Cardiac muscle cell (in vitro differentiated cells and primary cell): ENCODE results near the gene DYSF. TPM values are rescaled to one million over a fixed set of nuclear protein-coding genes. Genes with fewer than 3 reads are reported as not detected.

Source experiments
- DNase-seq, 2 donors: peaks; one replicate each; pipeline versions ENCODE4 v3.0.0 to v3.0.0-alpha.2; 2010 to 2017; ENCODE audit warnings: low read depth in 1 of 2, low spot score in 1 of 2
- H3K27ac ChIP-seq: fragments of 200-600 bp; sonication (generic); 2 replicates; pipeline ENCODE4 v1.5.1; 2016
- H3K27me3 ChIP-seq: fragments of 200-600 bp; sonication (generic); 2 replicates; pipeline ENCODE4 v1.6.0; 2016; ENCODE audit warnings: control low read depth
- H3K36me3 ChIP-seq: fragments of 200-600 bp; sonication (generic); 2 replicates; pipeline ENCODE4 v1.5.1; 2016; ENCODE audit warnings: control low read depth
- H3K4me1 ChIP-seq: fragments of 200-600 bp; sonication (generic); 2 replicates; pipeline ENCODE4 v1.8.1; 2017; ENCODE audit warnings: low read depth, mild to moderate bottlenecking, mixed run types
- H3K4me3 ChIP-seq: fragments of 200-600 bp; sonication (generic); 2 replicates; pipeline ENCODE4 v1.5.1; 2016; ENCODE audit warnings: mild to moderate bottlenecking
- H3K9me3 ChIP-seq: fragments of 200-600 bp; sonication (generic); 2 replicates; pipeline ENCODE4 v1.5.1; 2017; ENCODE audit warnings: low read depth, mild to moderate bottlenecking, control low read depth
- polyA plus RNA-seq: library from polyadenylated mRNA; unstranded; fragments of >200 nt; fragmentation: Nextera tagmentation; extraction: Ambion mirVana; gene quantifications from 2 replicates; pipeline ENCODE4 v1.2.1, GENCODE V29; 2016
- total RNA-seq: library from RNA; depleted of rRNA; stranded (reverse); fragments of >200 nt; gene quantifications from 2 replicates; pipeline ENCODE4 v1.2.3, GENCODE V29; 2016
- TF ChIP-seq, protein P1 (sequence below): IDR thresholded peaks from 2 replicates; pipeline ENCODE4 v1.5.1; 2012; ENCODE audit warnings: low read depth, mild to moderate bottlenecking, low read length

Gene DYSF
- total and polyA plus RNA-seq, 2 experiments from 2014 or later, result 34.6 to 57.4 TPM

DNA sequence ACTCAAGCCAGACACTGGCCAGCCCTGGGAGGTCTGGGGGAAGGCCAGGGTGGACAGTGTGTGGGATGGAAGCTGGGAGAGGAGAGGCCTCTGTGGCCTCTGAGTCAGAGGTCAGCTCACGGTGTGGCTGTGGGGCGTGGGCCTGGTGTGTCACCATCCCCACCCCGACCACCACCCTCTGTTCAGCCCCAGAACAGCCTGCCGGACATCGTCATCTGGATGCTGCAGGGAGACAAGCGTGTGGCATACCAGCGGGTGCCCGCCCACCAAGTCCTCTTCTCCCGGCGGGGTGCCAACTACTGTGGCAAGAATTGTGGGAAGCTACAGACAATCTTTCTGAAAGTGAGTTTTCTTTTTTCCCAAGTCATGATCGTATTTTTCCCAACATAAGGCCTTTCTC lies 110.5 kb downstream of the DYSF start:
- DNase-seq, result no peak
- TF ChIP-seq, protein P1, sequence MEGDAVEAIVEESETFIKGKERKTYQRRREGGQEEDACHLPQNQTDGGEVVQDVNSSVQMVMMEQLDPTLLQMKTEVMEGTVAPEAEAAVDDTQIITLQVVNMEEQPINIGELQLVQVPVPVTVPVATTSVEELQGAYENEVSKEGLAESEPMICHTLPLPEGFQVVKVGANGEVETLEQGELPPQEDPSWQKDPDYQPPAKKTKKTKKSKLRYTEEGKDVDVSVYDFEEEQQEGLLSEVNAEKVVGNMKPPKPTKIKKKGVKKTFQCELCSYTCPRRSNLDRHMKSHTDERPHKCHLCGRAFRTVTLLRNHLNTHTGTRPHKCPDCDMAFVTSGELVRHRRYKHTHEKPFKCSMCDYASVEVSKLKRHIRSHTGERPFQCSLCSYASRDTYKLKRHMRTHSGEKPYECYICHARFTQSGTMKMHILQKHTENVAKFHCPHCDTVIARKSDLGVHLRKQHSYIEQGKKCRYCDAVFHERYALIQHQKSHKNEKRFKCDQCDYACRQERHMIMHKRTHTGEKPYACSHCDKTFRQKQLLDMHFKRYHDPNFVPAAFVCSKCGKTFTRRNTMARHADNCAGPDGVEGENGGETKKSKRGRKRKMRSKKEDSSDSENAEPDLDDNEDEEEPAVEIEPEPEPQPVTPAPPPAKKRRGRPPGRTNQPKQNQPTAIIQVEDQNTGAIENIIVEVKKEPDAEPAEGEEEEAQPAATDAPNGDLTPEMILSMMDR, result no peak
- no peaks in the 10 kb centered on the region for H3K4me1 ChIP-seq

DNA sequence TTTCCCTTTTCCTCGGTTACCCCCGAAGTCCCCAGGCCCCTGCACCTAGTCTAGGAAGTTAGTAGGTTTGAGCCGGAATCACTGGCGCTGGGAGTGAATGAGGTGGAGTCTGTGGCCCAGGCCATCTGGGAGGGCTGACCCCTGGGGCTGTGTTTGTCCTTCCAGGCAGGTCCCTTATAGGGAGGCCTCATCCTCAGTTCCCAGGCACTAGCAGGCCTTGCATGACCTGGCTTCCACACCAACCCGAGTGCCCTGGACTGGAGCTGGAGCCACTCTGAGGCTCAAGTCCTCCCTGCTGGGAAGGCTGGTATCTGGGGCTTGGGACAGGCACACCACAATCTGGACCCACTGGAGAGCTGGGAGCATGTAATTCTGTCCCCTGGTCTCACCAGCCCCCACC lies 111.0 kb downstream of the DYSF start:
- no peak overlapping the region for H3K4me3 ChIP-seq
- no peaks in the 10 kb centered on the region for H3K9me3 ChIP-seq
- H3K36me3 ChIP-seq, result no peaks in the 10 kb centered on the region
- H3K27ac ChIP-seq, result no peak overlapping the region
- H3K27me3 ChIP-seq, result no peaks in the 10 kb centered on the region
- H3K4me1 ChIP-seq, result no peaks in the 10 kb centered on the region
- TF ChIP-seq, protein P1, result no peak
- DNase-seq, result no peak

More for the DNA sequence above, 110.5 kb downstream of the DYSF start:
- Histone ChIP-seq H3K27ac (no peak overlapping the region), H3K36me3 (no peaks in the 10 kb centered on the region), H3K9me3 (no peaks in the 10 kb centered on the region), H3K27me3 (no peaks in the 10 kb centered on the region), H3K4me3 (no peak overlapping the region)

DNA sequence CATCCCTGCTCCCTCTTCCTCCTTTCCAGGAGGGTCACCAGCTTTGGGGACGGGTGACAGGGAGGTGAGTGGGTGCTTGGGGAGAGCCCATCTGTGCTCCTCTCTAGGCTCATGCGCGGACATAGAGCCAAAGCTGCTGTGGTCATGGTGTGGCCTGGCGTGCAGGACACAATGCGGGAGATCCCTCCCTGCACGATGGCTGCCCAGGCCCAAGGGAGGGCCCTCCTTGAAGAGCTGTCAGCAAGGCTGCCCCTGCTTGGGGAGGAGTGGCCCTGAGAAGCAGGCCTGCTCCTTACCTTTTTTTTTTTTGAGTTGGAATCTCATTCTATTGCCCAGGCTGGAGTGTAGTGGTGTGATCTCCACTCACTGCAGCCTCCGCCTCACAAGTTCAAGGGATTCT lies 111.4 kb downstream of the DYSF start:
- no peak for DNase-seq
- H3K4me1 ChIP-seq, result no peaks in the 10 kb centered on the region
- H3K27me3 ChIP-seq, result no peaks in the 10 kb centered on the region
- no peak overlapping the region for H3K27ac ChIP-seq
- no peaks in the 10 kb centered on the region for H3K36me3 ChIP-seq
- H3K4me3 ChIP-seq, result no peak overlapping the region
- TF ChIP-seq, protein P1, result no peak
- H3K9me3 ChIP-seq, result no peaks in the 10 kb centered on the region

DNA sequence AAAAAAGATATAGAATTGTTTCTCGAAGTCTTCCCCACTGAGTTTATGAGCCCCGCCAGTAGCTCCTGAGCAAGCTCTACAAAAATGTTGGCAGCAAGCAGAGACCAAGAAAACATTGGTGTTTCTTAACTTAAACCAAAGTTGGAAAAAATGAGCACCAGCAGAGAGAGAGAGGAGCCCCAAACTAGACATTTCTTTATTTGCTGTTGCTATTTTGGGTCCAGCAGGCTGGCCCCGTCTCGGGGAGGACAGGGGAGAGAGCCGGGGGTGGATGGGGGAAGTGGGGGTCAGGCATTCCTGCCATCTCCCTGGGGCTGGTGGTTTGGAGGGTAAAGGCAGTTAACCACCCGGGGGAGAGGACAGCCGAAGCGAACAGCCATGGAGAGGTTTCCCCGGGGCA lies 113.0 kb downstream of the DYSF start:
- Histone ChIP-seq H3K36me3 (peaks cover 8% of the 10 kb centered on the region), H3K27me3 (no peaks in the 10 kb centered on the region), H3K4me3 (no peak overlapping the region), H3K27ac (no peak overlapping the region), H3K9me3 (no peaks in the 10 kb centered on the region), H3K4me1 (no peaks in the 10 kb centered on the region)
- TF ChIP-seq, protein P1, result no peak
- DNase-seq, result peak in 1 of 2 donors; percentile 41

DNA sequence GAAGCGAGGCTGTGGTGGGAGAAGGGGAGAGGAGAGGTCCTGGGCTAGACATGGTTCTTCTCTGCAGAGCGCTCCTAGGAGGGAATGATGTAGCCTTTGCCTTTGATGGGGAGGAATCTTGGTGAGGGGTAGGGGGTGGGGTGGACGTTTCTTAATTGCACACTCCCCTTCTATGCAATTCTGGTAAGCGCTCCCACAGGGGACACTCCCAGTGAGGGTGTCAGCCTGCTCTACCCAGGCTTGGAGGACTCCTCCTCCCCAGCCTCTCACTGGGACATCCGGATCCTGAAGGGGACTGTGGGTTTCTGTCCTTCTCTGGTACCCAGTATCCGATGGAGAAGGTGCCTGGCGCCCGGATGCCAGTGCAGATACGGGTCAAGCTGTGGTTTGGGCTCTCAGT lies 114.3 kb downstream of the DYSF start:
- H3K36me3 ChIP-seq, result peaks cover 17% of the 10 kb centered on the region
- H3K4me3 ChIP-seq, result no peak overlapping the region
- H3K27ac ChIP-seq, result no peak overlapping the region
- TF ChIP-seq, protein P1, result no peak
- no peaks in the 10 kb centered on the region for H3K9me3 ChIP-seq
- DNase-seq, result no peak
- H3K27me3 ChIP-seq, result no peaks in the 10 kb centered on the region
- H3K4me1 ChIP-seq, result no peaks in the 10 kb centered on the region

DNA sequence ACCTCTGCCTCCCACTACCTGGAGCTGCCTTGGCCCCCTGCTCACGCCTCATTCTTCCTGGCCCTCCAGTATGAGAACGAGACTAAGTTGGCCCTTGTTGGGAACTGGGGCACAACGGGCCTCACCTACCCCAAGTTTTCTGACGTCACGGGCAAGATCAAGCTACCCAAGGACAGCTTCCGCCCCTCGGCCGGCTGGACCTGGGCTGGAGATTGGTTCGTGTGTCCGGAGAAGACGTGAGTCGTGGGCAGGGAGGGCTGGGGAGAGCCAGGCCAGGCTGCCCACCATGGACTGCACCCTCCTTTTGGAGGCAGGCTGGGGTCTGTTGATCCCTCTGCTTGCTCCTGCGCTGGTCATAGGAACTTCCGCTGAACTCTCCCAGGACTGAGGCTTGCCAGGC lies 114.7 kb downstream of the DYSF start:
- Histone ChIP-seq H3K27ac (no peak overlapping the region), H3K4me1 (no peaks in the 10 kb centered on the region), H3K36me3 (peaks cover 17% of the 10 kb centered on the region), H3K27me3 (no peaks in the 10 kb centered on the region), H3K4me3 (no peak overlapping the region), H3K9me3 (no peaks in the 10 kb centered on the region)
- TF ChIP-seq, protein P1, result no peak
- no peak for DNase-seq
